ENCODE measurements around the gene PNMA6E.

DNA sequence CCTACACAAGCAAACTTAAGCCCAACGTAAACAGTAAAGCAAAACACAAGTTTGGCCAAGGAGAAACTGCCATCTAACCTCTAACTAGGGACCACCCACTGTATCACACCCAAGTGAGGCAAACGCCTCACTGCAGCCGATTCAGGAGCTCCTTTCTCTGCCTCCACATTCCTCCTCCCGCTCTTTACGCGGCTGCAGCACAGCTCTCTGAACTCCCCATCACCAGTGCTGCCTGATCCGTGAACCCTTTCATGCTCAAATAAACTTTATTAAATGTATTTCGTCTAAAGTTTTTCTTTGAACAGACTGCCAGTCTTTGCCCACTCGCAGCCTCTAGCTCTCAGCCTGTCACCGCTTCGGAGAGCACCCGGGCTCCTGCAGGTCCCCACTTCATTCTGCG is 6.5 kb downstream of the PNMA6E start:
- TF ChIP-seq, protein P1, sequence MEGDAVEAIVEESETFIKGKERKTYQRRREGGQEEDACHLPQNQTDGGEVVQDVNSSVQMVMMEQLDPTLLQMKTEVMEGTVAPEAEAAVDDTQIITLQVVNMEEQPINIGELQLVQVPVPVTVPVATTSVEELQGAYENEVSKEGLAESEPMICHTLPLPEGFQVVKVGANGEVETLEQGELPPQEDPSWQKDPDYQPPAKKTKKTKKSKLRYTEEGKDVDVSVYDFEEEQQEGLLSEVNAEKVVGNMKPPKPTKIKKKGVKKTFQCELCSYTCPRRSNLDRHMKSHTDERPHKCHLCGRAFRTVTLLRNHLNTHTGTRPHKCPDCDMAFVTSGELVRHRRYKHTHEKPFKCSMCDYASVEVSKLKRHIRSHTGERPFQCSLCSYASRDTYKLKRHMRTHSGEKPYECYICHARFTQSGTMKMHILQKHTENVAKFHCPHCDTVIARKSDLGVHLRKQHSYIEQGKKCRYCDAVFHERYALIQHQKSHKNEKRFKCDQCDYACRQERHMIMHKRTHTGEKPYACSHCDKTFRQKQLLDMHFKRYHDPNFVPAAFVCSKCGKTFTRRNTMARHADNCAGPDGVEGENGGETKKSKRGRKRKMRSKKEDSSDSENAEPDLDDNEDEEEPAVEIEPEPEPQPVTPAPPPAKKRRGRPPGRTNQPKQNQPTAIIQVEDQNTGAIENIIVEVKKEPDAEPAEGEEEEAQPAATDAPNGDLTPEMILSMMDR (IDR thresholded peaks at IDR 0.05; ENCODE audit: borderline replicate concordance, extremely low read depth, low read length, poor library complexity, severe bottlenecking): no peak
- TF ChIP-seq EZH2 (IDR thresholded peaks at IDR 0.05; ENCODE audit: borderline replicate concordance, low read depth, low read length, severe bottlenecking): no peak
